ENCODE measurements around the gene INTS6.
A peak's percentile ranks its signal among the peaks of the same experiment; 100 is the strongest.

The INTS6 gene

DNA sequence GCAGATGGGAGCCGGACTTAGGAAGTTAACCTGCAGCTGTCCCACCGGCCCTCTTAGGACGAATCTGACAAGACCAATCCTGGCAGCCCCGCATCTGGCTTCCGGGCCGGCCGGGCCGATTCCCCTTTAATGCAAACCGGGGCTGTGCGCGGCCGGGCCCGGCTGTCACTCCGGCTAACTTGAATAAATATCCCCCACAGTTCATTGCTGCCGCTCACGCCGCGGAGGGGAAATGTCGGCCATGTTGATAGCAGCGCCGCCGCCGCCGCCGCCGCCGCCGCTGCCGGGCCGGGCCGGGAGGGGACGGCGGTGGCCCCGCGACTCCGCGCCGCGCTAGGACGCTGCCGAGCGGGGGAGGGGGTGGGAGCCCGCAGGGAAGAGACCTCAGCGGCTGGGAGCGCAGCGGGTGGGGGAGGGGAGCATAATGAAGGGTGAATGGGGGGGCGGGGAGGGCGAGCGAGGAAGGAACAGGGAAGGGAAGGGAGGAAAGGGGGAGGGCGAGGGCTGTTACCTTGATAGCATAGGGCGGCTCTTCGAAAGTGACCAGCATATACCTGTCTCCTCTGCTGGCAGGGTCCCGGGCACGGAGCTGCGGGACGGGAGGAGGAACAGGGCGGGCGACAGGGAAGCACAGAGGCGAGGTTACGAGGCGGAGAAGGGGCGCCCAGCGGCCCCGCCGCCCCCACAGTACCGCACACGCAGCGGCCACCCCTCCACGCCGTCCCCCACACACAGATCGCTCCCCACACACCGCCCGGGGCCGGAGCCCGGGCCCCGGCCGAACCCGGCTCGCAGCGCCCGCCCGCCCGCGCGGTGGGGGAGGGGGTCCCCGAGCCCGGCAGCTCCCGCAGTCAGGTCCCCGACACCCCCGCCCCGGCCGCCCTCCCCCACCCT, 1.1 kb downstream of the INTS6 start:
- ChIA-PET CTCF (interaction anchor here (0.6 kb wide), 1 partner anchor 307 kb away, joined by 3 read pairs; no protein-coding TSS in a partner anchor), POLR2A (ENCODE audit: low non-redundant PET) (no interaction called here)
- peak overlapping the region; percentile 97 for H3K27ac ChIP-seq
- peak; percentile 42 for DNase-seq (ENCODE audit: low spot score)
- TF ChIP-seq CTCF (conservative IDR thresholded peaks at IDR 0.05; ENCODE audit: low read depth): no peak

- no peak for TF ChIP-seq CTCF (conservative IDR thresholded peaks at IDR 0.05; ENCODE audit: low read depth)
- ChIA-PET CTCF (interaction anchor here (0.6 kb wide), 1 partner anchor 307 kb away, joined by 3 read pairs; no protein-coding TSS in a partner anchor), POLR2A (ENCODE audit: low non-redundant PET) (no interaction called here)
- no peak for DNase-seq (ENCODE audit: low spot score)
- peak overlapping the region; percentile 97 for H3K27ac ChIP-seq
These were observed 1.7 kb downstream of the INTS6 start for GRCh38 chr13:51451134-51451466.

- no peak overlapping the region for H3K27ac ChIP-seq
- no peak for DNase-seq (ENCODE audit: low spot score)
- ChIA-PET CTCF (no interaction called here), POLR2A (ENCODE audit: low non-redundant PET) (no interaction called here)
- TF ChIP-seq CTCF (conservative IDR thresholded peaks at IDR 0.05; ENCODE audit: low read depth): no peak
These were observed 3.8 kb downstream of the INTS6 start for GRCh38 chr13:51449018-51449417.

DNA sequence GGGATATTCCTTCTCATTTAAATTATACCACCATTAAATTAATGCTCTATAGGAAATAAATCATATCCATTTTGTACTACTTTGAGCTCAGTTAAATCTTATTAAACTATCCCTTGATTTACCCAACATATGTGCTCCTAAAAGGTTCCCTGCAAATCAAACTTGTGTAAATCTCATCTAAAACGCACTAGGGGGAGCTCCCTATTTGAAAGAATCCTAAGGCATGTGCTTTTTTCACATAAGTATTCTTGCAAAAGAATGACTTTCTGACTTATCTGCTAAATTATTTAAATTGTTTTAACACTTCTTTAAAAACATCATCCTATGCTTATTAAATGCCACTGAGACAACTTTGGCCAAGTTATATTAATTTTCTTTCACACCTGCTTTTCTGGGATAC, 7.9 kb downstream of the INTS6 start:
- TF ChIP-seq CTCF (conservative IDR thresholded peaks at IDR 0.05; ENCODE audit: low read depth): peak; percentile 45
- H3K27ac ChIP-seq: no peak overlapping the region
- ChIA-PET CTCF (interaction anchor here (0.7 kb wide), 1 partner anchor 10 kb away, joined by 3 read pairs; no protein-coding TSS in a partner anchor), POLR2A (ENCODE audit: low non-redundant PET) (interaction anchor here (0.7 kb wide), 1 partner anchor 240 kb away, joined by 14 read pairs; no protein-coding TSS in a partner anchor)
- DNase-seq (ENCODE audit: low spot score): no peak

- CTCF ChIA-PET: interaction anchor here (0.6 to 0.7 kb wide), 3 partner anchors 190 to 1382 kb away, joined by 3 to 5 read pairs (median 3); no protein-coding TSS in a partner anchor
- POLR2A ChIA-PET (ENCODE audit: low non-redundant PET): no interaction called here
- DNase-seq (ENCODE audit: low spot score): no peak
- no peak for TF ChIP-seq CTCF (conservative IDR thresholded peaks at IDR 0.05; ENCODE audit: low read depth)
- no peak overlapping the region for H3K27ac ChIP-seq
These were observed 12.5 kb downstream of the INTS6 start for GRCh38 chr13:51440381-51440780.

DNA sequence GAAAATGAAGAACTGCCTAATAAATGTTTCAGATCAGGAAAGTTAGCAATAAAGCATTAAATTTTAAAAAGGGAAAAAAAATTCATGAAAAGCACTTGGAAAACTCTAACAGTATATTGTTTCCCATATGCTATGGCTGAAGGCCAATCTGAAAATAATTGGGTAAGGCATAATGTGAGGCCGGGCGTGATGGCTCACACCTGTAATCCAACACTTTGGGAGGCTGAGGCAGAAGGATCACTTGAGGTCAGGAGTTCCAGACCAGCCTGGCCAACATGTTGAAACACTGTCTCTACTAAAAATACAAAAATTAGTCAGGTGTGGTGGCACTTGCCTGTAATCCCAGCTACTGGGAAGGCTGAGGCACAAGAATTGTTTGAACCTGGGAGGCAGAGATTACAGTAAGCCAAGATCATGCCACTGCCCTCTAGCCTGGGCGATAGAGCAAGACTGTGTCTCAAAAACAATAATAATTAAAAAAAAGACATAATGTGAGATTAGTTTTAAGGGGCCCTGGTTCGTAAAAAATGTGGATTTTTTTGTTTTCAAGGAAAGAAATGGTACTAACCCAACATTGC, 15.2 kb downstream of the INTS6 start:
- peak overlapping the region; percentile 47; the same call in 1 of the 2 replicates for H3K27ac ChIP-seq
- DNase-seq (ENCODE audit: low spot score): no peak
- no peak for TF ChIP-seq CTCF (conservative IDR thresholded peaks at IDR 0.05; ENCODE audit: low read depth)
- ChIA-PET POLR2A (ENCODE audit: low non-redundant PET) (no interaction called here), CTCF (no interaction called here)

Measured in RWPE1 (cell line).